Measurements from ENCODE around the gene PITPNC1. TPM values are rescaled to one million over a fixed set of nuclear protein-coding genes. Genes with fewer than 3 reads are reported as not detected.
"Not testable (repeated sequence)": the region's sequence is repeated elsewhere in the genome, so short reads cannot be mapped to it uniquely, and the experiment has no call there.

PITPNC1 gene
- total RNA-seq, 1 experiment from 2014 or later: 6.9 TPM

- Mint-ChIP-seq H3K27ac (ENCODE audit: unreplicated experiment) (no peak overlapping the region), H3K4me3 (ENCODE audit: low read depth, unreplicated experiment) (no peak overlapping the region), H3K27me3 (ENCODE audit: unreplicated experiment) (peaks cover 7% of the 10 kb centered on the region), H3K4me1 (ENCODE audit: low read depth, unreplicated experiment) (no peaks in the 10 kb centered on the region), H3K9me3 (ENCODE audit: low read depth, unreplicated experiment) (no peaks in the 10 kb centered on the region), H3K36me3 (ENCODE audit: insufficient read depth, unreplicated experiment) (no peaks in the 10 kb centered on the region)
- no TSS peak for BruUV-seq (replicated peaks)
- DNase-seq: no peak
- CTCF ChIA-PET: no interaction called here
- intact Hi-C loops (cut with micrococcal nuclease; ENCODE audit: unreplicated experiment): no loop called here
- TF ChIP-seq CTCF (IDR thresholded peaks at IDR 0.05; ENCODE audit: unreplicated experiment): no peak
Observed at GRCh38 chr17:67514998-67515397, 137.9 kb downstream of the PITPNC1 start.

- Mint-ChIP-seq H3K4me1 (ENCODE audit: low read depth, unreplicated experiment) (no peaks in the 10 kb centered on the region), H3K4me3 (ENCODE audit: low read depth, unreplicated experiment) (no peak overlapping the region), H3K9me3 (ENCODE audit: low read depth, unreplicated experiment) (no peaks in the 10 kb centered on the region), H3K36me3 (ENCODE audit: insufficient read depth, unreplicated experiment) (no peaks in the 10 kb centered on the region), H3K27me3 (ENCODE audit: unreplicated experiment) (peaks cover 7% of the 10 kb centered on the region), H3K27ac (ENCODE audit: unreplicated experiment) (no peak overlapping the region)
- no peak for TF ChIP-seq CTCF (IDR thresholded peaks at IDR 0.05; ENCODE audit: unreplicated experiment)
- intact Hi-C loops (cut with micrococcal nuclease; ENCODE audit: unreplicated experiment): no loop called here
- CTCF ChIA-PET: no interaction called here
- no peak for DNase-seq
- no TSS peak for BruUV-seq (replicated peaks)
Observed at GRCh38 chr17:67515490-67516083, 138.5 kb downstream of the PITPNC1 start.

GRCh38 chr17:67516571-67516970, 139.5 kb downstream of the PITPNC1 start:
- DNase-seq; H3K4me1 Mint-ChIP-seq (ENCODE audit: low read depth, unreplicated experiment); H3K36me3 Mint-ChIP-seq (ENCODE audit: insufficient read depth, unreplicated experiment); H3K27ac Mint-ChIP-seq (ENCODE audit: unreplicated experiment); CTCF ChIA-PET; H3K9me3 Mint-ChIP-seq (ENCODE audit: low read depth, unreplicated experiment); H3K27me3 Mint-ChIP-seq (ENCODE audit: unreplicated experiment); H3K4me3 Mint-ChIP-seq (ENCODE audit: low read depth, unreplicated experiment); BruUV-seq (replicated peaks); intact Hi-C loops (cut with micrococcal nuclease; ENCODE audit: unreplicated experiment): not testable (repeated sequence)

- Mint-ChIP-seq H3K27me3 (ENCODE audit: unreplicated experiment) (peaks cover 7% of the 10 kb centered on the region), H3K36me3 (ENCODE audit: insufficient read depth, unreplicated experiment) (no peaks in the 10 kb centered on the region), H3K4me1 (ENCODE audit: low read depth, unreplicated experiment) (no peaks in the 10 kb centered on the region), H3K4me3 (ENCODE audit: low read depth, unreplicated experiment) (no peak overlapping the region), H3K9me3 (ENCODE audit: low read depth, unreplicated experiment) (no peaks in the 10 kb centered on the region), H3K27ac (ENCODE audit: unreplicated experiment) (no peak overlapping the region)
- BruUV-seq (replicated peaks): no TSS peak
- no peak for DNase-seq
- CTCF ChIA-PET: no interaction called here
- TF ChIP-seq CTCF (IDR thresholded peaks at IDR 0.05; ENCODE audit: unreplicated experiment): no peak
- intact Hi-C loops (cut with micrococcal nuclease; ENCODE audit: unreplicated experiment): no loop called here
Observed at GRCh38 chr17:67517325-67517724, 140.2 kb downstream of the PITPNC1 start.

GRCh38 chr17:67518876-67519275, 141.8 kb downstream of the PITPNC1 start:
- no peak overlapping the region for H3K4me3 Mint-ChIP-seq (ENCODE audit: low read depth, unreplicated experiment)
- no peaks in the 10 kb centered on the region for H3K4me1 Mint-ChIP-seq (ENCODE audit: low read depth, unreplicated experiment)
- no peak for DNase-seq
- peaks cover 7% of the 10 kb centered on the region for H3K27me3 Mint-ChIP-seq (ENCODE audit: unreplicated experiment)
- TF ChIP-seq CTCF (IDR thresholded peaks at IDR 0.05; ENCODE audit: unreplicated experiment): no peak
- CTCF ChIA-PET: interaction anchor here (0.6 to 0.7 kb wide), 2 partner anchors 567 to 1181 kb away, joined by 3 to 7 read pairs; no protein-coding TSS in a partner anchor
- no peaks in the 10 kb centered on the region for H3K9me3 Mint-ChIP-seq (ENCODE audit: low read depth, unreplicated experiment)
- intact Hi-C loops (cut with micrococcal nuclease; ENCODE audit: unreplicated experiment): no loop called here
- no peaks in the 10 kb centered on the region for H3K36me3 Mint-ChIP-seq (ENCODE audit: insufficient read depth, unreplicated experiment)
- H3K27ac Mint-ChIP-seq (ENCODE audit: unreplicated experiment): no peak overlapping the region
- no TSS peak for BruUV-seq (replicated peaks)

Data from Calu3 (cell line).